Trophoblast cell (in vitro differentiated cells and primary cell): ENCODE measurements around the gene OR10Z1.
A peak's percentile ranks its signal among the peaks of the same experiment; 100 is the strongest.

ENCODE experiments used
- DNase-seq, 2 donors: peaks; one replicate each; pipeline ENCODE4 v3.0.0-alpha.2; 2016
- H2AFZ ChIP-seq: 2 replicates; pipeline ENCODE4 v1.6.1; 2013; ENCODE audit warnings: low read length, moderate library complexity, mild to moderate bottlenecking; ENCODE audit not compliant: insufficient read depth, poor library complexity
- H2AK5ac ChIP-seq: 2 replicates; pipeline ENCODE4 v1.6.1; 2013; ENCODE audit warnings: mild to moderate bottlenecking, low read length
- H2BK120ac ChIP-seq: 2 replicates; pipeline ENCODE4 v1.6.1; 2013; ENCODE audit warnings: low read length, mild to moderate bottlenecking, moderate library complexity; ENCODE audit not compliant: insufficient read depth, poor library complexity
- H2BK12ac ChIP-seq: 2 replicates; pipeline ENCODE4 v1.6.1; 2013; ENCODE audit warnings: mild to moderate bottlenecking, low read length, moderate library complexity
- H2BK5ac ChIP-seq: 2 replicates; pipeline ENCODE4 v1.6.1; 2013; ENCODE audit warnings: low read length, low read depth, moderate library complexity, mild to moderate bottlenecking; ENCODE audit not compliant: poor library complexity
- H3K14ac ChIP-seq: 2 replicates; pipeline ENCODE4 v1.6.1; 2013; ENCODE audit warnings: mild to moderate bottlenecking, low read length
- H3K18ac ChIP-seq: 2 replicates; pipeline ENCODE4 v1.6.1; 2013; ENCODE audit warnings: mild to moderate bottlenecking, low read length
- H3K23ac ChIP-seq: 2 replicates; pipeline ENCODE4 v1.6.1; 2013; ENCODE audit warnings: low read length
- H3K27ac ChIP-seq: 2 replicates; pipeline ENCODE4 v1.5.1; 2013; ENCODE audit warnings: low read depth, mild to moderate bottlenecking, inconsistent platforms, low read length, moderate library complexity
- H3K27me3 ChIP-seq: 2 replicates; pipeline ENCODE4 v1.6.1; 2013; ENCODE audit warnings: inconsistent platforms, mild to moderate bottlenecking, low read length, moderate library complexity; ENCODE audit not compliant: insufficient read depth
- H3K36me3 ChIP-seq, 2 experiments: 1 replicate in 1 of 2; 2 replicates in 1 of 2; pipeline ENCODE4 v1.6.1; 2013; ENCODE audit warnings: low read length in 2 of 2, mild to moderate bottlenecking in 2 of 2, moderate library complexity in 1 of 2; ENCODE audit not compliant: insufficient read depth in 2 of 2, control insufficient read depth in 1 of 2
- H3K4ac ChIP-seq: 2 replicates; pipeline ENCODE4 v1.6.1; 2013; ENCODE audit warnings: low read depth, mild to moderate bottlenecking, low read length, moderate library complexity
- H3K4me1 ChIP-seq, 2 experiments: 1 replicate in 1 of 2; 2 replicates in 1 of 2; pipeline ENCODE4 v1.6.1; 2013; ENCODE audit warnings: low read length in 2 of 2, mild to moderate bottlenecking in 2 of 2, moderate library complexity in 1 of 2; ENCODE audit not compliant: insufficient read depth in 2 of 2, control insufficient read depth in 1 of 2
- H3K4me2 ChIP-seq: 2 replicates; pipeline ENCODE4 v1.6.1; 2013; ENCODE audit warnings: inconsistent platforms, mild to moderate bottlenecking, low read length, moderate library complexity
- H3K4me3 ChIP-seq: 2 replicates; pipeline ENCODE4 v1.5.1; 2013; ENCODE audit warnings: mild to moderate bottlenecking, low read depth, low read length, inconsistent platforms
- H3K79me1 ChIP-seq: one replicate; pipeline ENCODE4 v1.6.1; 2013; ENCODE audit warnings: low read length
- H3K79me2 ChIP-seq: 2 replicates; pipeline ENCODE4 v1.6.1; 2013; ENCODE audit warnings: low read length, mild to moderate bottlenecking; ENCODE audit not compliant: control insufficient read depth, insufficient read depth, poor library complexity
- H3K9ac ChIP-seq: 2 replicates; pipeline ENCODE4 v1.6.1; 2013; ENCODE audit warnings: mild to moderate bottlenecking, low read length
- H3K9me3 ChIP-seq: 2 replicates; pipeline ENCODE4 v1.6.1; 2013; ENCODE audit warnings: low read depth, mild to moderate bottlenecking, control low read depth, inconsistent platforms, low read length; ENCODE audit not compliant: insufficient read depth
- H4K12ac ChIP-seq: 2 replicates; pipeline ENCODE4 v1.6.1; 2013; ENCODE audit warnings: low read depth, mild to moderate bottlenecking, low read length, moderate library complexity
- H4K8ac ChIP-seq: 2 replicates; pipeline ENCODE4 v1.6.1; 2013; ENCODE audit warnings: low read depth, mild to moderate bottlenecking, low read length, moderate library complexity
- H4K91ac ChIP-seq: one replicate; pipeline ENCODE4 v1.6.1; 2013; ENCODE audit warnings: low read depth, mild to moderate bottlenecking, low read length, moderate library complexity
- WGBS: extraction: QIAGEN DNeasy Blood & Tissue Kit; methylation state at CpG from one replicate; pipeline ENCODE4 v1.1.7; 2013; ENCODE audit warnings: missing lambda C conversion rate; ENCODE audit not compliant: insufficient read length, insufficient coverage; ENCODE audit errors: extremely low coverage; 5-methylcytosine and 5-hydroxymethylcytosine counted together

The OR10Z1 gene

GRCh38 chr1:158611916-158612315 is 6.8 kb downstream of the OR10Z1 start:
- no peak overlapping the region for H2BK5ac ChIP-seq

GRCh38 chr1:158613764-158614163 is 8.7 kb downstream of the OR10Z1 start:
- Histone ChIP-seq H3K9ac (no peak overlapping the region), H3K4me3 (no peak overlapping the region), H3K36me3 (no peaks in the 10 kb centered on the region), H4K12ac (no peak overlapping the region), H3K27ac (no peak overlapping the region), H2AK5ac (no peak overlapping the region), H3K27me3 (no peaks in the 10 kb centered on the region), H3K4ac (no peak overlapping the region), H3K23ac (no peak overlapping the region), H4K8ac (no peak overlapping the region), H3K14ac (no peak overlapping the region), H3K18ac (no peak overlapping the region), H2BK120ac (no peak overlapping the region), H2BK5ac (no peak overlapping the region), H3K79me1 (no peaks in the 10 kb centered on the region), H3K79me2 (no peaks in the 10 kb centered on the region), H4K91ac (no peak overlapping the region), H2AFZ (no peak overlapping the region), H3K9me3 (no peaks in the 10 kb centered on the region), H3K4me2 (no peak overlapping the region), H2BK12ac (no peak overlapping the region), H3K4me1 (no peaks in the 10 kb centered on the region)
- no peak for DNase-seq
- WGBS, result no CpG with 5 or more reads among the region's 3 CpGs

More at GRCh38 chr1:158611916-158612315, 6.8 kb downstream of the OR10Z1 start:
- H3K79me1 ChIP-seq, result no peaks in the 10 kb centered on the region
- no peaks in the 10 kb centered on the region for H3K27me3 ChIP-seq
- no peak overlapping the region for H3K23ac ChIP-seq
- peak in 1 of 2 donors; percentile 20 for DNase-seq
- no peak overlapping the region for H4K12ac ChIP-seq
- no peak overlapping the region for H2AK5ac ChIP-seq
- no peak overlapping the region for H3K18ac ChIP-seq
- no peak overlapping the region for H2BK120ac ChIP-seq
- H4K8ac ChIP-seq, result no peak overlapping the region
- no peak overlapping the region for H4K91ac ChIP-seq
- no peak overlapping the region for H3K4me2 ChIP-seq
- peaks cover 0 to 3% of the 10 kb centered on the region in 2 experiments for H3K4me1 ChIP-seq
- H2BK12ac ChIP-seq, result no peak overlapping the region
- WGBS, result no CpG with 5 or more reads among the region's 3 CpGs
- no peaks in the 10 kb centered on the region for H3K36me3 ChIP-seq
- H3K4ac ChIP-seq, result no peak overlapping the region
- no peak overlapping the region for H3K14ac ChIP-seq
- no peak overlapping the region for H3K4me3 ChIP-seq
- no peak overlapping the region for H2AFZ ChIP-seq
- no peaks in the 10 kb centered on the region for H3K79me2 ChIP-seq
- H3K27ac ChIP-seq, result no peak overlapping the region
- no peaks in the 10 kb centered on the region for H3K9me3 ChIP-seq
- H3K9ac ChIP-seq, result no peak overlapping the region

- Histone ChIP-seq H2AK5ac (no peak overlapping the region), H3K14ac (no peak overlapping the region), H2BK5ac (no peak overlapping the region), H3K4me2 (no peak overlapping the region), H3K27ac (no peak overlapping the region), H4K12ac (no peak overlapping the region), H2AFZ (no peak overlapping the region), H3K9me3 (peaks cover 2% of the 10 kb centered on the region), H3K27me3 (no peaks in the 10 kb centered on the region), H3K4me3 (no peak overlapping the region), H4K91ac (no peak overlapping the region), H3K4me1 (no peaks in the 10 kb centered on the region), H3K4ac (no peak overlapping the region), H4K8ac (no peak overlapping the region), H3K36me3 (no peaks in the 10 kb centered on the region), H3K79me2 (no peaks in the 10 kb centered on the region), H3K18ac (no peak overlapping the region), H2BK120ac (no peak overlapping the region), H2BK12ac (no peak overlapping the region), H3K23ac (no peak overlapping the region), H3K79me1 (no peaks in the 10 kb centered on the region), H3K9ac (no peak overlapping the region)
- WGBS, result no CpG with 5 or more reads among the region's 4 CpGs
- no peak for DNase-seq
These were observed 33.1 kb downstream of the OR10Z1 start for GRCh38 chr1:158638146-158638545.

GRCh38 chr1:158638904-158639303 is 33.8 kb downstream of the OR10Z1 start:
- Histone ChIP-seq H3K79me2 (no peaks in the 10 kb centered on the region), H3K4me1 (no peaks in the 10 kb centered on the region), H2BK5ac (no peak overlapping the region), H3K27ac (no peak overlapping the region), H2AK5ac (no peak overlapping the region), H3K14ac (no peak overlapping the region), H4K8ac (no peak overlapping the region), H3K27me3 (no peaks in the 10 kb centered on the region), H2AFZ (no peak overlapping the region), H4K12ac (no peak overlapping the region), H3K36me3 (no peaks in the 10 kb centered on the region), H3K79me1 (no peaks in the 10 kb centered on the region), H3K23ac (no peak overlapping the region), H3K9ac (no peak overlapping the region), H3K18ac (no peak overlapping the region), H3K4me3 (no peak overlapping the region), H3K9me3 (peaks cover 2% of the 10 kb centered on the region), H3K4me2 (no peak overlapping the region), H3K4ac (no peak overlapping the region), H2BK12ac (no peak overlapping the region), H2BK120ac (no peak overlapping the region), H4K91ac (no peak overlapping the region)
- no peak for DNase-seq
